GM19238 (cell line): ENCODE data around the gene AK8.

Experiments used
- DNase-seq: peaks from one replicate; pipeline ENCODE4 v3.0.0; 2011; ENCODE audit warnings: low spot score; ENCODE audit not compliant: insufficient read length

AK8 gene

DNA sequence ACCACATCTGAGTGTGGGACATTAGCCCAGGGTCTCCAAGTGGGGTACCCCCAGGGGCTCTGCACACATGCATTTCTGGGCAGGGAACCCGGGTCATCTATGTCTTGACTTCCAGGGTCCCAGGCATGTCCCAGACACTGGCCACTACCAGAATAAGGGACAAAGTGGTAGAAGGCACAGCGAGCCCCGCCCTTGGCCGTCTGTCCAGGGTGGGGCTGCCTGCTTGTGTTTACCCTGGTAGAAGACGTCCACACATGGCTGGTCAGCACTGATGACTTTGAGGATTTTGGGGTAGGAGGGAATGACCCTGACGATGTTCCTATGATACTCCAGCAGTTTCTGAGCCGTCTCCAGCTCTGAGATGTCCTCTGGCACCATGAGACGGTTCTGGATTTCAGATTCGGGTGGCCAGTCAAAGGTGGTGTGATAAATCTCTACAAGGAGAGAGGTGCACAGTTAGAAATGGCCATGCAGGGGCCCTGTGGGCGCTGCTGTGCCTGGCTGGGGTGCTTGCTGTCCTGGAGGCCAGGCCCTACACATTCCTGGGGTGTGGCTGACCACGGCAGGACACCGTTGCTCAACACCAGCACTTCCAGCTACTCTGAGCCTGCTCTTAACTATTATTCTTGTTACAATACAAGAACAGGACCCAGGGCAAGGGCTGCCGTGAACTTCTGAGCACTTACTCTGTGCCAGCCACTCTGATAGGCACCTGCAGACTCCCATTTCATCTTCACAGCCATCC, 51.3 kb downstream of the AK8 start:
- DNase-seq, result no peak

DNA sequence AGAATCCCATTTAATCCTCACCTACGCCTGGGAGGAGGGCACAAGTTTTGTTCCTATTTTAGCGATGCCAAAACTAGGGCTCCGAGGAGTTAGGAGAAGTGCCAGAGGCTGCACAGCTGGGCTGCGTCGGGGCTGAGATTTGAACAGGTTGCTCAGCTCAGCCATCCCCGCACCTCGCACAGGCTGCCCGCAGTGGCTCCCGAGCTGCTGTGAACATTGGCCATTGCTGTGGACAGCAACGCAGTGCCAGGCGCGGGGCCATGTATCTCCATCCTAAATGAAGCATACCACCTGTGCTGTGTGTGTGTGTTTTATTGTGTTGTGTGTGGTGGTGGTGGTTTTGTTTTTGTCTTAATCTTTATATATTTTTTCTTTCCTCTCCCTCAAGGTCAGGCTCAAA, 52.0 kb downstream of the AK8 start:
- no peak for DNase-seq

DNA sequence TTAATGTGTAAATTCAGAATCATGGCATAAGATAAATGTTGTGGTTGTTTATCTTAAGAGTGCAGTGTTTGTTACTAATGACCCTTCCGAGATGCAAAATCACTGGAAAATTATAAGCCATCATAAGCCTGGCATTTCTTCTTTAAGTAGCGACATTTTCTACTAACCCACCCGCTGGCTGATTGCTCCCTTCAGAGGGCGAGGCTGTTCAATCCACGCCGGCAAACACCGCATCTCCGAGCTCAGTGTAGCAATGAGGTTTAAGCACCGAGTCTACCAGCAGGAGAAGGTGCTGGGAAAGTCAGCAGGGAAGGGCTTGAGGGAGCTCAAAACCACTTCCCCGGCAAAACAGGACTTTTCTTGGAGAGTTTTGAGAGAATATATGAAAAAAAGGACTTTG, 52.7 kb downstream of the AK8 start:
- DNase-seq, result no peak

DNA sequence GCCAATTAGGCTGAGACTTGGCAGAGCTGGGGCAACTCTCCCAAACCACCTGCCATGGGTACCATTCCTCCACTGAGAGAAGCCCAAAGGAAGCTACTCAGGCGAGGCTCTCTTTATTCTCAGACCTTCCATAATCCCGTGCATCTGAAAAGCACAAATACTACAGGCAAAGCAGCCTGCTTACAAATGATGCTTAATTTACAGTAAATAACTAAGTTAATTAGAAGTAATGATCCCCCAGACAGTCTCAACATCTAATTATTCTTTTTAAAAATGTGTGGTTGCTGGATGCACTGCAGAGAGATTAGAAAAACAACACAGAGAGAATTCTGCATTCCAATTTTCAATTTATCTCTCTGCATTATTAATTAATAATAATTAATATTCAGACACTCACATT, 53.1 kb downstream of the AK8 start:
- no peak for DNase-seq

DNA sequence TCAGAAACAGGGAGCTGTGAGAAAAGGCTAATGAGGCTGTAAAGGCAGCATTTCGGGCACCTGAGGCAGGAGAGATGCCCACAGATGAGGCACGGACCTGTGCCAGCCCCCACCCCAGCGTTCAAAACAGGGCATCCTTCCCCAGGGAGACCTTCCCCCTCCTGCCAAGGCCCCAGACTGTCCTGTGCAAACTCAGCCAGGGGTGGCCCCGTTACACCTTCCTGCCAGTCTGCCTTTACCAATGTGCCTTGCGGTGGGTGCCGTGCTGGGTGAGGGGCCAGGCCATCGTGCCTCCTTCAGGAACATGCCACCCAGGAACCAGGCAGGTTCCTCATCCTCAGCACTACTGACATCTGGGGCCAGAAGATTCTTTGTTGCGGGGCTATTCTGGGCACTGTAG, 53.9 kb downstream of the AK8 start:
- no peak for DNase-seq

DNA sequence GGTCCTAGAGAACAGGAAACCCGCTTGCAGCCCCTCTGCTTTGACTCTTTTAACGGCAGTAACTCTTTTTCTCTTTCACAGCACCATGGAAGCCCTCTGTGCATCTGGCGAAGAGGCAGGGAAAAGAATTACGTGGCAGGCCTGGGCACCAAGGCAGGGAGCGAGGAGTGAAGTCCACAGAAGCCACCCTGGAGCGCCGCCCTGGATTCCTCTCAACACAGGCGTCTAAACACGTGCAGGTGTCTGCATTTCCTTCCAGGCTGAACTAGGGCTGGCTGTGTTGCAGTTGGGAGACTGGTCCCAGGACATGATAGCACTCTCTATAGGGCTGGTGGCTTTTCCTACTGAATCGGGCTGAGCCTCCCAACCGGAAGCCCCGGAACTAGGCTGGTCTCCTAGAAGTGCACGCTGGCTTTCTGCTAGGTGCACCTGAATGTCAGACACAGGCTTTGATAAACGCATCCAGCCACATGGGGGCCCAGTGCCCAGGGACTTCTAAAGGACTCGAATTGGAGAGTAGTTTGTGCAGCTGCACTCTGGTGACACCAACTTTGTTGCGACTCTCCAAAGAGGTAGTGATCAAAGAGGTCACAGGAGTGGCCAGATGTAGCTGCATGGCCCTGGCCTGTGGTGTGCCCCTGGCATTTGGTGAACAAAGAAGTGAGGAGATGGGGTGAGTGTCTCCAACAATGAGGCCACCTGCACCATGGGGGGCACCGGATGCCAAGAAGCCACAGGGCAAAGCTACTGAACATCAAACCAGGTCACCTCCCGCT, 54.5 kb downstream of the AK8 start:
- no peak for DNase-seq

DNA sequence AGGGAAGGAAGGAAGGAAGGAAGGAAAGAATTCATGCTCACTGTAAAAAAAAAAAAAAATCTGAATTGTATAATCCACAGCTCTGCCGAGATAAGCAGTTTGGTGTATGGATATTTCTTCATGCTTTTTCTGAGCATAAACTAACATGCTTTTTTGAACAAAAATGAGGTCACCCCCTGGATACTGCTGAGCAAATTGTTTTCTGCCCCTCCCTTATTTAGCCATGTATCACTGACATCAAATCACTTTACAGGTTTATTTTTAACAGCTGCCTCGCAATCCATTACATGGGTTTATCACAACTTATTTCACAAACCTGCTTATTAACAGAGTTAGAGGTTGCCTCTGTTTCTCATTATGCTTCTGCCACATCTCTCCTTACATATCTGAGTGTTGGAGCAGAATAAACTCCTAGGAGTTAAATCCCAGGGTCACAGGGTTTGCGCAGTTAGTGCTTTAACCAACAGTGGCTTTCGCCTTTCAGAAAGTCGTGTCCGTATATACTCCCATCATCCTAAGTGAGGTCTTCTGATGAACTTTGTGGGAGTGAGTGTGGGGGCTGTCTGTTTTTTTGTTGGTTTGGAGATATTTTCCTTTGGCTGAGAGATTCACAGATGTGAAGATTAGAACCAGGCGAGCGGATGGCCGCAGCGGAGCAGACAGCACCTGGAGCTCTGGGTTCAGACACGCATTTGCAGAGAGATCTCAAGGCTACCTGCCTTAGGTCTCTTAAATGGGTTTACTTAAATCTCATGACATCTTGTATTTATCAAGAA, 57.7 kb downstream of the AK8 start:
- no peak for DNase-seq

DNA sequence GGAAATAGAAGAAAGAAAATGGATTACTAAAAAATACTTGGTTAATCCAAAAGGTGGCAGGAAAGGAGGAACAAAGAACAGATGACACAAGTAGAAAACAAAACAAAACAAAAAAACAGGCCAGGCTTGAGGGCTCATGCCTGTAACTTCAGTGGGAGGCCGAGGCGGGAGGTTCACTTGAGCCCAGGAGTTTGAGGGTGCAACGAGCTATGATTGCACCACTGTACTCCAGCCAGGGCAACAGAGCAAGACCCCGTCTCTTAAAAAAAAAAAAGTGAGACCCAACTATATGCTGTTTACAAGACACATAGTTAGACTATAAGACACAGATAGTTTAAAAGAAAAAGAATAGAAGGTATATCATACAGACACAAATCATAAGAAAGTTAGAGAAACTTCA, 59.5 kb downstream of the AK8 start:
- DNase-seq, result no peak

DNA sequence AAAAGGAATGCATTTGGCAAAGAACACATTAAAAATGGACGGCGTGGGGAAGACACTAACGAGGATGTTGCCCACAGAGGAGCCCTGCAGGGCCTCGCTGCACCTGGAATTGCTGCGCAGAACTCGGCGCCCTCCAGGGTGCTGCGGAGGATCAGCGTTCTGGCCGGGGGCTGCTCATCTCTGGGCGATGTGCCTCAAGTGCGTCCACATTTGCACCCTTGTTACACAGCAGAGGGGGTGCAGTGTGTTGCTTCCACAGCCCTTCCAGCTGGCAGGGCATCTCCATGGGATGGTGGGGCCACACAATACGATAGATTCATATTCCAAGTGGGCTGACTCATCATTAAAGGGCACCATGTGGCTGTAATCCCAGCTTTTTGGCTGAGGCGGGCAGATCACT, 63.1 kb downstream of the AK8 start:
- no peak for DNase-seq

DNA sequence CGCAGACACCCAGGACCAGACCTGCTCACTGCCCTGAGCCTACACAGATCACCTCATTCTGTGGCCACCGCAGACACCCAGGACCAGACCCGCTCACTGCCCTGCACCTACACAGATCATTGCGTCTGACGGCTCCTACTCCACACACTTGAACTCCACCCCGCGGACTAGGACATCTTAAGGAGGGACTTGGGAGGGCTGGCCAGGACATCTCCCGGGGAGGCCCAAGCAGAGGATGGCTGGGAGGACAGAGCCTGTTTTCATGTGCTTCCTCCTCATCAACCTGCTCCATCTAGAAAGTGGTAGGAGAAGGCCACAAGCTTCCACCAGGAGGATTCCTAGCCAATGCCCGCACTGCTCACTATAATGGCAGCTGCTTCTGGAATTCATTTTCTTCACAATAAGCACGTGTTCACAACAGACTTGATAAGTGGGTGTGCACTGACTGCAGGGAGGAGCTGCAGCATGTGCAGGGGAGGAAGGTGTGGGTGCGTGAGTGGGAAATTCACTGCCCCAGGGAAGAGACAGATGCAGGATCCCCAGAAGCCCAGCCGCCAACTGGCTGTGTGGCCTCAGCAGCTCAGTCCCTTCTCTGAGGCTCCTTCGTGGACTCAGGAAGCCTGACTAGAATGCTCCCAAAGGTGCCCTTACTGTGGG, 64.8 kb downstream of the AK8 start:
- DNase-seq, result no peak

DNA sequence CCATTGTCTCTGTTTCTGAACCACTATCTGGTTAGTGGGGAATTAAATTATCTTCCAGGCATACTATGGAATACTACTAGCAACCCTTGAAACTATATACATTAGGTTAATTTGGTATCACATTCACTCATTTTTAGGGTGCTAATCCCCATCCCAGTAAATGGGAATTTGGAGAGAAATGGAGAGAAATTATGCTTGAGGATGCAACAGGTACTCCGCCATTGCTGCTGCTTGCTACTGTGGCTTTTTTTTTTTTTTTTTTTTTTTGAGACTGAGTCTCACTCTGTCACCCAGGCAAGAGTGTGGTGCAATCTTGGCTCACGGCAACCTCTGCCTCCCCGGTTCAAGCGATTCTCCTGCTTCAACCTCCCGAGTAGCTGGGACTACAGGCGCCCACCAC, 66.1 kb downstream of the AK8 start:
- no peak for DNase-seq

DNA sequence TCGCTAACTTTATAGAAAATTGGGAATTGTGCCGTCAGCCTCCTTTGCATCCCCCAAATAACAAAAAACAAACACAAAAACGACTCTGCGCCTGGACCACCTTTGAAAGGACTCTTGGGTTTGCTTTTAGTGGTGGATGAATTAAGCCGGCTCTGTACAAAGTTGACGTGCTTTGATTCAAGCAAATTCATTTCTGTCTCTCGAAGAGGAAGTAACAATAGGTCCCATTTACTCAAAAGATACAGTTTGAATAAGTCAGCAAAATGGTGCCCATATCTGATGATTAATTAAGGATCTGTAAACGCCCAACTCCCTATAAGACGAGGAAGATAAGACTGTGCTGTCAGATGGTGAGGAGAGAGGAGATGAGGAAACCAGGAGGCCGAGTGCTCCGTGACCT, 67.8 kb downstream of the AK8 start:
- DNase-seq, result no peak

DNA sequence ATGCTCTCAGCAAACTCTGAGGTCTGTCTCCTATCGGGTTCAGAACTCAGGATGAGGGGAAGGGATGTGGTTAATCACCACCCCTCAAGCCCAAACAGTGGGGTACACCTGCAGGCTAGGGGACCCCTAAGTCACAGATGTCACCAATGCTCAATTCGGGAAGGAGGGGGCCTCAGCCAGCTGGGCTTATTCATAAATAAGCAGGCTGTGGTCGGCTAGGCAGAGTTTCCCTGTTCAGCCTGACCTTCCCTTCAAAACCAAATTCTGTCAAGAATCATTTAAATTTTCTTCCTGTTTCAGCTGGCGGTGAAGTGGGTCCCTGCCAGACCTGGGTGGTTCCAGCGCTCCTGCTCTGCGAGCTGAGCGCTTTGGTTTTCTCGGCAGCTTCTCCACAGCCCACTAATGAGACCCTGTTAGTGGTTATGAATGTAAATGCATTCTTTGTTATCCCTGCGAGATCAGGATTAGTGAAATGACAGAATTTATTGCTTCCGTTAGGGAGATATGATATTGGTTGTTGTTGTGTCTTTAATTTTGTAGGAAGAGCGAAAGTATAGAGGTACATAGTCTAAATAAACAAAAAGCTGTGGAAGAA, 68.3 kb downstream of the AK8 start:
- no peak for DNase-seq

DNA sequence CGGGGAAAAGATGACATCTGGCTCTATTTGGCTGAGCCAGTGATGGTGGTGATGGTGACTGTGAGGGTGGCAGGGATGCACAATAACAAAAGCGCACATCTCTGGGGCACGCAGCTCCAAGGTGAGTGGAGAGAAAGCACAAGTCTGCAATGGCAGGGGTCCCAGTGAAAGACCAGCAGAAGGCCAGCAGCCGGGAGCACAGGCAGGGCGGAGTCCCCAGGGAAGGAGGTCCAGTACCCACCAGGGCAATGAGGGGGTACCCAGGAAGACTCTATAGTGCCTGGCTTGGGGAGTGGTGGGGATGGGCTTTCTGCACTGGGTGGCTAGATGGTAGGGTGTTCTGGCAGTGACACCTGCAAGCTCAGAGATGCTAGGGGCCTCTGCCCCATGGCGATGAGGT, 69.4 kb downstream of the AK8 start:
- DNase-seq, result no peak

DNA sequence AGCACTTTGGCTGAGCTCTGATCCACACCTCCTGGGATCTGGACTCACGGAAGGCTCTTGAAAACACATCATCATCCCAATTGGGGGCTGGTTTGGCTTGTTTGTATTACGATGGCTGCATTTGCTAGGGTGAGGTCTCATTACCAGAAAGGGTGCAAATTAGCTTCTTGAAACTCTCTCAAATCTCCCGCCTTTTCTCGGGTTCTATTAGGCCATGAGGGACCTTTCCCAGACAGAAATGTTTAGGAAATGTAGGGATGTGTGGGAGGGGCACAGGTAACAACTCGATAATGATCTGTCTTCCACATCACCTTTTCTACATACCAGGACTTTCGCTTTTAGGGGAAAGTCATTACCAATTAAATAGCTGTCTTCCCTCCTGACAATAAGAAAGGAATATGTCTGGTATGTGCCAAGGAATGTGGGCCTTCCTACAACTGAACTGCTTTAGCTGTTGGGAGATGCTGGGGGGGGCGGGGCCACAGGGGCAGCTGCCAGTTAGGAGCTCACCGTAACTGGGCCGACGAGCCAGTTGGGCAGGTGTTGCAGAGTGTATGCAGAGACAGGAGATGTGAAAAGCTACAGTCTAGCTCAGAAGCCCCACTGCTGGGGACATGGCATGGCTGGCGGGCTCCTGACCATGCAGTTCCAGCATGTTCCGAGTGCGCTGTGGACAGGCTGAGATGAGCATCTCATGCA, 71.2 kb downstream of the AK8 start:
- no peak for DNase-seq

DNA sequence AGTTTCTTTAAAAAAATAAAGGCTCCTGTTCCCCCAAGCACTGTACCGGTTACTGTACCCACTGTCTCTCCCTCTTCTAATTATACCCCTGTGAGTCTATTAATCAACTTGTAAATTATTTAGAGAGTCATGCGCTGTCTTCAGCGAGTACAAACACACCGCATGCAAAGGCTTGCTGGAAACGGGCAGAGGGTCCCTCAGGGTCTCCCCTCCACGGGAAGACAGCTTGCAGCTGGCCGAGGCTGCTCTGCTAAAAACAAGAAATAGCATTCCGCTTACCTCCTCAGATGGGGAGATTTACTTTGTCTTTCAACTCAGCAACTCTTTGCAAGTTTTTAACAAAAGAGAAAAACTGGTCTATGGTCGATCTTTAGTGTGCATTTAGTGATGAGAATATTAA, 71.8 kb downstream of the AK8 start:
- no peak for DNase-seq

DNA sequence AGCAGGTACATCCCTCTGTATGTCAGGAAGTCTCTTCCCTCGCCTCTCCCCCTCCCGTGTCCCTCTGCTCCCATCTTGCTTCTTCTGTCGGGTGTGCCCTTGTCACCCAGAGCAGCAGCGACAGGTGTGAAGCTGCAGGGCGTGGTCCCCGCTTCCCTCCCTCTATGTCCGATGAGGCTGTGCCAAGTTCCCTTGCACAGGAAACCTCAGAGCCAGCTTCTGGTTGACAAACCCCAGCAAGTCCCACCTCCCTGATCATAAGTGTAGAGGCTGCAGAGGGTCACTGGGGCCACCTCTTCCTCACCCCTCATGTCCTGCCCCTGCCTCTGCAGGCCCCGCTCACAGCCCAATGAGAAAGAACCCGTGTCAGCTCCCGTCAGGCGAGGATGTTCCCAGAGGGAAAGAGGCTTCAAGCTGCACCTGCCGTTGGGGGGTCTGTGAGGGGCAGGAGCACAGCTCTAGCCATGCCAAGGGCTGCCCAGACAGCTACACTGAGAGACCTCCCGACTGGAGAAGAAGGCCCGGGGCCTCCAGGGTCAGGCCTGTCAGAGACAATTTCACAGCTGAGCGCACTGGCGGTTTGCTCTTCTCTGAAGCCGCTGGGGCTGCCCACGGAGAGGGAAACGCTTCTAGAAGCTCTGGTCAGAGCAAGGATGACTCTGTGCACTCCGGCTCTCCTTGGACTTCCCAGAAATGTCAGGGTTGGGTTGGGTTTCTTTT, 73.3 kb downstream of the AK8 start:
- no peak for DNase-seq

DNA sequence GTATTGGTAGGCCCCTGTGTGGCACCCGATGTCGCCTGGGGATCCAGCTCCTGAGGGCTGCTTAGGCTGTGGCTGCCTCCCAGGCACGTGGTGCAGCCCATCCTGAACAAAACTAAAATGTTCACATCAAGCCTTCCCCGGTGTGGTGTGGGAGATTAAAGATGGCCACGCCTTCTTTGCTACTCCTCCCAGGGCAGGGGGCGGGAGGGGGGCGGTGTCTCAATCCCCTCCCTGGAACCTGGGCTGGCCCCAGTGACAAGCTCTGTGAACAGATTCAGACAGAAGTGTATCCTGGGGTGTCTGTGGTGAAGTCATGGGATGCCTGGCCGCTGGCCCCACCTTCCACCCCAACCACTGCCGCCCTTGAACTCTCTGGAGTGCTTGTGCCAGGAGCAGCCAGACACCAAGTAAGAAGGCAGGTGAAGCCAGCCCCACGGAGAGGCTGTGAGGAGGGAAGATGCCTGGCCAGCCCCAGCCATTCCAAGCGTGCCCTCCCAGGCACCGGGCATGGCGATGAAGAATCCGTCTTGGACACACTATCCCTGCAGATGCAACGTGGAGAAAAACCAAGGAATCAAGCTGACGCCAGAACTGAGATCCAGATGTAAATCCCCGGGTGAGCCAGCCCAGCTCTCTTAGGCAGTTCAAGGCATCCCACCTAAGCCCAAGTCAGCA, 75.8 kb downstream of the AK8 start:
- no peak for DNase-seq

DNA sequence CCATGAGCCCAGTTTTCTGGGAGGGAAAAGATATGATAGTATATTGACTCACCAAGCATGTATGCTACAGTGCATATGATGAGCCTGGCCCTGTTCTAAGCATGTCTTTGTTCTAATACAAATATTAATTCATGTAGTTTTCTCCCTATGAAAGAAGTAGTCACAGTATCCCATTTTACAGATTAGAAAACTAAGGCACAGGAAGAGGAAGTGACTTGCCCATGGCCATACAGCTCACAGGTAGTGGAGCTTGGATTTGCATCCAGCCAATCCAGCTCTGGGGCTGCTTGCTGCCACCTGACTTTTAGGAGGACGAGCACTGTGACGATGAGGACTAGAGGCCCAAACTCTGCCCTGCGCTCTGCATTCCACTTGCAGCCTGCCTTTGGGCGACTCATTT, 76.4 kb downstream of the AK8 start:
- no peak for DNase-seq
